Breast epithelium (tissue), 4 donors: ENCODE data around the gene FKBP2. TPM values are rescaled to one million over a fixed set of nuclear protein-coding genes. Genes with fewer than 3 reads are reported as not detected.

Experiments used
- DNase-seq, 2 donors: peaks; one replicate each; pipeline ENCODE4 v3.0.0-alpha.2; 2019; ENCODE audit warnings: low spot score in 2 of 2
- H3K27ac ChIP-seq, 2 donors: fragments of 200-600 bp; sonication (generic) in 1 of 2; one replicate each; pipeline ENCODE4 v1.5.1; 2016 to 2019; ENCODE audit warnings: mild to moderate bottlenecking in 1 of 2
- H3K27me3 ChIP-seq, 2 donors: fragments of 200-600 bp; sonication (generic) in 1 of 2; one replicate each; pipeline versions ENCODE4 v1.5.1 to v1.6.0; 2017 to 2019; ENCODE audit warnings: control low read depth in 1 of 2, mild to moderate bottlenecking in 1 of 2
- H3K36me3 ChIP-seq: fragments of 200-600 bp; one replicate; pipeline ENCODE4 v1.5.1; 2019
- H3K4me1 ChIP-seq, 2 donors: fragments of 200-600 bp; sonication (generic); one replicate each; pipeline ENCODE4 v1.5.1; 2016 to 2019; ENCODE audit warnings: control low read depth in 1 of 2
- H3K4me3 ChIP-seq, 3 donors: fragments of 200-600 bp; sonication (generic); 1 replicate in 2 of 3; 2 replicates in 1 of 3; pipeline ENCODE4 v1.5.1; 2016 to 2019; ENCODE audit warnings: mild to moderate bottlenecking in 3 of 3, moderate library complexity in 2 of 3
- H3K9me3 ChIP-seq, 2 donors: fragments of 200-600 bp; sonication (generic) in 1 of 2; one replicate each; pipeline ENCODE4 v1.5.1; 2016 to 2019; ENCODE audit warnings: control low read depth in 1 of 2
- POLR2A ChIP-seq: fragments of 450-650 bp; IDR thresholded peaks from one replicate; pipeline ENCODE4 v1.6.1; 2016; ENCODE audit warnings: antibody characterized with exemption, mild to moderate bottlenecking, moderate library complexity
- POLR2AphosphoS5 ChIP-seq, 3 donors: sonication (generic); formaldehyde crosslinking; IDR thresholded peaks; one replicate each; pipeline ENCODE4 v1.6.1; 2017; ENCODE audit warnings: antibody characterized with exemption in 3 of 3
- intact Hi-C: fragments of 100-400 bp; cut with DNase I; formaldehyde crosslinking; loops from one replicate; pipeline ENCODE4 v1.15.1; 2023; ENCODE audit warnings: low total_unique reads
- total RNA-seq, 3 donors: library from RNA; depleted of rRNA; stranded (reverse); fragments of >200 nt; gene quantifications; one replicate each; pipeline ENCODE4 v1.1.0, GENCODE V29; 2016
- TF ChIP-seq, protein P1 (sequence below), 3 donors: fragments of 450-650 bp; IDR thresholded peaks; one replicate each; pipeline ENCODE4 v1.5.1; 2016 to 2017; ENCODE audit warnings: antibody characterized with exemption in 3 of 3, mild to moderate bottlenecking in 3 of 3, moderate library complexity in 3 of 3

Gene FKBP2
- total RNA-seq, 3 donors from 2014 or later = 51.4 to 77.3 (median 54.6) TPM

DNA sequence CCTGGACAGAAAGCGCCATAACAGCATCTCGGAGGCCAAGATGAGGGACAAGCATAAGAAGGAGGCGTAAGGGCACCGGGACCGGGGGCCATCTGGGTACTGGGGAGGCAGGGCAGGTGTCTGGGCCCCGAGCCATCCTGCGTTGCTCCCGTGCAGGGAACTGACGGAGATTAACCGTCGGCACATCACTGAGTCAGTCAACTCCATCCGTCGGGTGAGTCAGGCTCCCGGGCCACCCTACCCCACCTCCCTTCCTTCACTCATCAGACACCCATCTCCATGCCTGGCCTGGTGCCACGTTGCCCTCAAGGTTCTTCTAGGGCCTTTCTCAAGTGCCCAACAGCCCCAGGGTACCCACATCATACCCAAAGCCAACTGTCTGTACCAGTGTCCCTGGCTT is 25.4 kb downstream of the FKBP2 start:
- intact Hi-C loops = loop anchor here (5.0 kb wide), 1 partner anchor 679 kb away; no protein-coding TSS in a partner anchor
- Histone ChIP-seq H3K4me3 (no peak overlapping the region), H3K27me3 (no peaks in the 10 kb centered on the region), H3K9me3 (no peaks in the 10 kb centered on the region), H3K4me1 (peaks cover 6 to 18% of the 10 kb centered on the region in 2 donors), H3K27ac (no peak overlapping the region), H3K36me3 (no peaks in the 10 kb centered on the region)
- DNase-seq = no peak
- no peak for TF ChIP-seq POLR2A
- TF ChIP-seq POLR2AphosphoS5 (IDR thresholded peaks at IDR 0.05) = no peak
- TF ChIP-seq, protein P1, sequence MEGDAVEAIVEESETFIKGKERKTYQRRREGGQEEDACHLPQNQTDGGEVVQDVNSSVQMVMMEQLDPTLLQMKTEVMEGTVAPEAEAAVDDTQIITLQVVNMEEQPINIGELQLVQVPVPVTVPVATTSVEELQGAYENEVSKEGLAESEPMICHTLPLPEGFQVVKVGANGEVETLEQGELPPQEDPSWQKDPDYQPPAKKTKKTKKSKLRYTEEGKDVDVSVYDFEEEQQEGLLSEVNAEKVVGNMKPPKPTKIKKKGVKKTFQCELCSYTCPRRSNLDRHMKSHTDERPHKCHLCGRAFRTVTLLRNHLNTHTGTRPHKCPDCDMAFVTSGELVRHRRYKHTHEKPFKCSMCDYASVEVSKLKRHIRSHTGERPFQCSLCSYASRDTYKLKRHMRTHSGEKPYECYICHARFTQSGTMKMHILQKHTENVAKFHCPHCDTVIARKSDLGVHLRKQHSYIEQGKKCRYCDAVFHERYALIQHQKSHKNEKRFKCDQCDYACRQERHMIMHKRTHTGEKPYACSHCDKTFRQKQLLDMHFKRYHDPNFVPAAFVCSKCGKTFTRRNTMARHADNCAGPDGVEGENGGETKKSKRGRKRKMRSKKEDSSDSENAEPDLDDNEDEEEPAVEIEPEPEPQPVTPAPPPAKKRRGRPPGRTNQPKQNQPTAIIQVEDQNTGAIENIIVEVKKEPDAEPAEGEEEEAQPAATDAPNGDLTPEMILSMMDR (IDR thresholded peaks at IDR 0.05) = no peak

DNA sequence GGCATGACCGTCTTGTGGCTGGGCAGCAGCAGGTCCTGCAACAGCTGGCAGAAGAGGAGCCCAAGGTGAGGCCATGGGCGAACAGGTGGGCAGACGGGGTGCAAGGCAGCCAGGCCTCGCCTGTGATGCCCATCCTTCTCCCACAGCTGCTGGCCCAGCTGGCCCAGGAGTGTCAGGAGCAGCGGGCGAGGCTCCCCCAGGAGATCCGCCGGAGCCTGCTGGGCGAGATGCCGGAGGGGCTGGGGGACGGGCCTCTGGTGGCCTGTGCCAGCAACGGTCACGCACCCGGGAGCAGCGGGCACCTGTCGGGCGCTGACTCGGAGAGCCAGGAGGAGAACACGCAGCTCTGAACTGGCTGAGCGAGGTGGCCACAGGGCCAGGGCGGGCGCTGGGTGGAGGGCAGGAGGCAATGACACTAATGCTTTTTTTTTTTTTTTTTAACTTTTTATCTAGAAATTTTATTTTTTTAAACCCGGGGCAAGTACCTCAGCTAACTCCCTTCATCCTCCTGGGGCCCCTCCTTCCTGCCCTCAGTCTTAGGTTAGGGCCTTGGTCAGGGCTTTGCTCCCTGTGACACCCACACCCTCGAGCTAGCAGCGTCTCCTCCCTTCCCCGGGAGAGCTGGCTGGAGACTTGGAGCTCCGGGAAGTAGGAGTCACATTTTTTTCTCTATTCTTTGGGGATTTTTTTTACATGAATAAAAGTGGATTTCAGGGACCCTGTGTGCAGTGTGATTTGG is 26.5 kb downstream of the FKBP2 start:
- no peaks in the 10 kb centered on the region for H3K9me3 ChIP-seq
- peak overlapping the region; percentile 95 to 100 for H3K27ac ChIP-seq
- H3K4me1 ChIP-seq = peaks cover 6 to 25% of the 10 kb centered on the region in 2 donors
- H3K36me3 ChIP-seq = no peaks in the 10 kb centered on the region
- TF ChIP-seq POLR2A = no peak
- no peak for TF ChIP-seq POLR2AphosphoS5 (IDR thresholded peaks at IDR 0.05)
- TF ChIP-seq, protein P1 (IDR thresholded peaks at IDR 0.05) = no peak
- no peaks in the 10 kb centered on the region for H3K27me3 ChIP-seq
- intact Hi-C loops = loop anchor here (5.0 kb wide), 1 partner anchor 680 kb away; no protein-coding TSS in a partner anchor
- DNase-seq = peak in 1 of 2 donors; percentile 33
- no peak overlapping the region for H3K4me3 ChIP-seq

DNA sequence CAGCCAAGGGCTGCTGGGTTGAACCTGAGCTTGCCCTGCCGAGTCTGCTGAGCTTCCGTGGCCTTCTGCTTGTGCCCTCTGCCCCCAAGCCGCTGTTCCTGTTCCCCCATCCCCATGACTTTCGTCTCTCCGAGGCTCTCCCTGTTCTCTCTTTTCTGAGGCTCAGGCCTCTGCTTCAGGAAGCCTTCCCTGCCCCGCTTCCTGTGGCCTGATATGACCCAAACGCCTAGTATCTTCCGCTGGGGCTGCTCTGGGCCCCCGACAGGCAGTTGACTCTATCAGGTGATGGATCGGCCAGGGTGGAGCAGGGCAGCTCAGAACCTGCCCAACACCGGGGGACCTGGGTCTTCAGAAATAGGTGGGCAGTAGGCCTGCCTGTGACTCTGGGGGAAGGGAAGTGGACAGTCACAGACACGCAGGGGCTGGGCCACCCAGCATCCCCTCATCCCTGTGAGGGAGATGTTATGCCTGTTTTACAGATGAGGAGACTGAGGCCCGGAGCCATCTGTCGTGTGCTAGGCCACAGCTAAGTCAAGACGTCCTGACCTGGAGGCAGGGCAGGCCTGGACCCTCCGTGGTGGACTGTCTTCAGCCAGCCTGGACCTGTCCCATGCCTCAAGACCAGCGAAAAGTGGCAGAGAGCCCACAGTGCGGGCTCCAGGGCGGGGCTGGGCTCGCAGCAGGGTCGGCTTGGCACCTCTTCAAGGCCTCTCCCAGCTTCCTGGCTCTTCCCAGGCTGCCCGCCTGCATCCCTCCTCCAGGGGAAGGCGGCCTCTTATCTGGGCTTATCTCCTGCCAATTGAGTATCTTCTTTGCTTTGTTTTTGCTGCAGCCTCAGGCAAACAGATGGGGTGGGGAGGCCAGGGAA is 27.4 kb downstream of the FKBP2 start:
- peak in 1 of 2 donors; percentile 56 for DNase-seq
- peaks cover 6 to 25% of the 10 kb centered on the region in 2 donors for H3K4me1 ChIP-seq
- TF ChIP-seq POLR2A (no peak), POLR2AphosphoS5 (IDR thresholded peaks at IDR 0.05) (no peak)
- TF ChIP-seq, protein P1 (IDR thresholded peaks at IDR 0.05) = no peak
- H3K9me3 ChIP-seq = no peaks in the 10 kb centered on the region
- H3K27me3 ChIP-seq = no peaks in the 10 kb centered on the region
- no peaks in the 10 kb centered on the region for H3K36me3 ChIP-seq
- intact Hi-C loops = loop anchor here (5.0 kb wide), 1 partner anchor 681 kb away; no protein-coding TSS in a partner anchor
- peak overlapping the region; percentile 77 to 97 (median 79) for H3K4me3 ChIP-seq
- peak overlapping the region; percentile 95 to 100 for H3K27ac ChIP-seq

DNA sequence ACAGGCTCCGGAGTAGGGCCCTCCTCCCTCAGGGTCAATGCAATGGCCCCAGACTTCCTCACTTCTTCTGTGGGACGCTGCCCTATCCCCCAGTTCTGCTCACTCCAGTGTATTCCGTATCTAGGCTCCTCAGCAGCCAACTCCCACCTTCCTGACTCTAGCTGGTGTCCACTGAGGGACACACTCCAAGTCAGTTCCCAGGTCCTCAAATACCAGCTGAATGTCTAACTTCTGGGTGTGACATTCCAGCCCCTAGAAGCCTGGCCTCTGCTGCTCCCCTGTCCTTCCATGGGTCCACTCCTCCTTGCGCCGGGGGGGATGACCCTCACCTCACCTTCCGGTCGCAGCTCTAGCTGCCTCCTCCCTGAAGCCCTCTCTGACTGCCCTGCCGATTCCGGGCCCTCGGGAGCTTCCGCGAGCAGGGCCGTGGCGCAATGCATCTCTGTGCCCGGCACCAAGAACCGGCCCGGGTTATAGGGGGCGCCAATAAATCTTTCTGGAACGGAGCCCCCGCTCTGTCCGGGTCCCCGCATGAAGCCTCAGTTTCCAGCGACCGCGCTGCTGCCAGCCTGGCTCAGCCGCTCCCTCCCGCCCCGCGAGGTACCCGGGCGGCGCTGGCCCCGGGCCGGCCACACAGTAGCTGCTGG is 28.1 kb downstream of the FKBP2 start:
- Histone ChIP-seq H3K4me1 (peaks cover 6 to 25% of the 10 kb centered on the region in 2 donors), H3K27me3 (no peaks in the 10 kb centered on the region), H3K36me3 (no peaks in the 10 kb centered on the region), H3K9me3 (no peaks in the 10 kb centered on the region), H3K27ac (peak overlapping the region; percentile 95 to 100), H3K4me3 (peak overlapping the region; percentile 77 to 97 (median 79))
- intact Hi-C loops = loop anchor here (5.0 kb wide), 1 partner anchor 682 kb away; no protein-coding TSS in a partner anchor
- TF ChIP-seq, protein P1 (IDR thresholded peaks at IDR 0.05) = no peak
- TF ChIP-seq POLR2AphosphoS5 (IDR thresholded peaks at IDR 0.05) = peak in 1 of 3 donors; percentile 55
- peak in 1 of 2 donors; percentile 42 for DNase-seq
